Measurements from ENCODE around the gene EFNA5. TPM values are rescaled to one million over a fixed set of nuclear protein-coding genes. Genes with fewer than 3 reads are reported as not detected.

The EFNA5 gene
- total and polyA plus RNA-seq, 10 of the 15 experiments (the other 5 are each of a cell fraction or from before 2014, with no cell fraction given), result 0.19 to 12.6 (median 3.9) TPM

DNA sequence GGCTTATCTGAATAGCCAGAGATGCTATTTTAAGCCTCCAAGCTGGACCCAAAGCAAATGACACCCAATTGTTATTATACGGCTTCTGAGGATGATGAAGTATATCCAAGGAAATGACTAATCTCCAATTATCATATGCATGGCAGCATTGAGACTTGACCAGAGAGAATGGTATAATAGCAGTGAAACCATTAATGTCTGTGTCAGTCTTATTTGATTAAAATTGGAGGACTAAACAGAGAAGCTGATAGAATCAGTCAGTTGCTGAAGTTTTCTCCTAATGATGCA is 200.5 kb downstream of the EFNA5 start (continued):
- TF ChIP-seq JUND (IDR thresholded peaks at IDR 0.05; ENCODE audit: low read depth, low read length) (no peak), ZNF274 (IDR thresholded peaks at IDR 0.05; ENCODE audit: insufficient read depth, insufficient read length) (no peak), TCF12 (IDR thresholded peaks at IDR 0.05; ENCODE audit: low read depth, low read length) (no peak)

GRCh38 chr5:107469485-107470294 is 201.0 kb downstream of the EFNA5 start:
- no peak overlapping the region for H3K4me2 ChIP-seq (ENCODE audit: control insufficient read depth, insufficient read depth)

More at GRCh38 chr5:107469485-107470294, 201.0 kb downstream of the EFNA5 start:
- ChIA-PET CTCF (no interaction called here), POLR2A (interaction anchor here (1.1 to 1.5 kb wide), 2 partner anchors 9 to 15 kb away, joined by 4 read pairs; no protein-coding TSS in a partner anchor), SMC1A (ENCODE audit: uncharacterized antibody, unreplicated experiment) (interaction anchor here (1.1 to 3.6 kb wide), 9 partner anchors 9 to 104 kb away, joined by 3 to 22 read pairs (median 5); no protein-coding TSS in a partner anchor), RAD21 (ENCODE audit: unreplicated experiment) (interaction anchor here (0.6 to 2.4 kb wide), 4 partner anchors 9 to 81 kb away, joined by 3 to 6 read pairs (median 3); no protein-coding TSS in a partner anchor)
- Histone ChIP-seq H4K20me1 (ENCODE audit: control insufficient read depth, insufficient read depth) (no peaks in the 10 kb centered on the region), H3K9ac (ENCODE audit: control insufficient read depth, insufficient read depth, low read length) (no peak overlapping the region), H2AFZ (ENCODE audit: control insufficient read depth, low read depth, low read length) (no peak overlapping the region), H3K27ac (ENCODE audit: control insufficient read depth, insufficient read depth) (no peak overlapping the region), H3K9me3 (replicated peaks; ENCODE audit: control insufficient read depth, insufficient read depth, low read length) (no peaks in the 10 kb centered on the region), H3K4me3 (no peak overlapping the region), H3K36me3 (ENCODE audit: control insufficient read depth in 2 of 2, insufficient read depth in 2 of 2, low read length in 1 of 2) (no peaks in the 10 kb centered on the region), H3K4me1 (ENCODE audit: control insufficient read depth, insufficient read depth, low read length) (peaks cover under 1% of the 10 kb centered on the region; the same call in 1 of the 2 replicates), H3K27me3 (replicated peaks in 1 of 2; ENCODE audit: control insufficient read depth in 2 of 2, insufficient read depth in 2 of 2, low read length in 1 of 2) (no peaks in the 10 kb centered on the region; a peak in 1 of 4 replicates), H3K79me2 (ENCODE audit: control insufficient read depth, insufficient read depth, low read length) (no peaks in the 10 kb centered on the region; the same call in 1 of the 2 replicates)
- no TSS peak for BruUV-seq (replicated peaks)
- intact Hi-C loops (cut with micrococcal nuclease; ENCODE audit: unreplicated experiment), result no loop called here
- ATAC-seq (no peak; the same call in 1 of the 3 replicates), DNase-seq (ENCODE audit: low read depth, low spot score) (no peak), FAIRE-seq (no peak)
- TF ChIP-seq RUNX3 (IDR thresholded peaks at IDR 0.05; ENCODE audit: low read length) (0 out of 2 replicates have a peak, but pooled peaks have one; percentile 19), RAD21 (IDR thresholded peaks at IDR 0.05; ENCODE audit: insufficient read depth, low read depth, low read length) (no peak), ZNF384 (IDR thresholded peaks at IDR 0.05; ENCODE audit: borderline replicate concordance, low read depth, low read length) (peak; percentile 49; the same call in 1 of the 2 replicates)
- WGBS (ENCODE audit: insufficient coverage, insufficient replicate concordance, low lambda C conversion rate, missing lambda C conversion rate), result 57% methylated on average over 5 of the region's 5 CpGs
- in situ Hi-C loops (cut with MboI), result no loop called here
